HCT116 (cell line): ENCODE results near the gene BAIAP2. TPM values are rescaled to one million over a fixed set of nuclear protein-coding genes. Genes with fewer than 3 reads are reported as not detected.

Experiments used
- ATAC-seq: fragments of 200-7000 bp; cut with Tn5 transposase; 2 replicates; pipeline ENCODE4 v1.9.1; 2020; ENCODE audit warnings: mild to moderate bottlenecking, moderate library complexity
- BruUV-seq: library from RNA; stranded (reverse); fragments of 400-500 nt; replicated peaks from 2 replicates; lab custom pipeline; 2021; lab: Mats Ljungman, UMichigan
- CTCF ChIA-PET: fragments of 300-600 bp; sonication (Branson Sonifier 250); formaldehyde crosslinking; loops from one replicate; lab custom pipeline; 2021; ENCODE audit warnings: antibody characterized with exemption; lab: Charles Lee
- POLR2A ChIA-PET: fragments of 300-600, 350-600 bp; sonication (Branson Sonifier 250); formaldehyde crosslinking; loops from one replicate; lab custom pipeline; 2021; ENCODE audit warnings: antibody characterized with exemption; lab: Charles Lee
- RAD21 ChIA-PET, 2 experiments: fragments of 300-600 bp; sonication (Branson Sonifier 250); formaldehyde crosslinking; loops; one replicate each; lab custom pipeline; 2023; ENCODE audit warnings: low total read pairs in 2 of 2; ENCODE audit not compliant: uncharacterized antibody in 2 of 2, unreplicated experiment in 2 of 2, low non-redundant PET in 1 of 2; lab: Charles Lee
- DNase-seq: peaks from one replicate; pipeline ENCODE4 v3.0.0-alpha.2; 2010; ENCODE audit warnings: low read depth, low spot score
- H2AFZ ChIP-seq: fragments of 200-600 bp; shearing (Covaris generic), sonication (generic); 2 replicates; pipeline ENCODE4 v1.6.1; 2017; ENCODE audit warnings: low read depth, mixed run types, mixed read lengths, antibody characterized with exemption, low read length; ENCODE audit not compliant: poor library complexity, severe bottlenecking
- H3K27ac ChIP-seq: 2 replicates; pipeline ENCODE4 v1.5.1; 2012; ENCODE audit warnings: low read depth, low read length
- H3K27me3 ChIP-seq: fragments of 200-600 bp; sonication (generic); 2 replicates; pipeline ENCODE4 v1.6.1; 2016; ENCODE audit warnings: mixed run types, low read length, mixed read lengths; ENCODE audit not compliant: insufficient read depth
- H3K36me3 ChIP-seq, 2 experiments: fragments of 200-500 bp in 1 of 2; fragments of 200-600 bp in 1 of 2; sonication (Bioruptor generic) in 1 of 2; sonication (generic) in 1 of 2; 2 replicates each; pipeline versions ENCODE4 v1.5.1 to v1.6.1; 2014 to 2016; ENCODE audit warnings: low read length in 2 of 2, inconsistent platforms in 1 of 2, mixed read lengths in 1 of 2, mixed run types in 1 of 2; ENCODE audit not compliant: insufficient read depth in 2 of 2, control insufficient read depth in 1 of 2
- H3K4me1 ChIP-seq, 2 experiments: fragments of 200-600 bp in 1 of 2; sonication (generic) in 1 of 2; 2 replicates each; pipeline versions ENCODE4 v1.5.1 to v1.6.1; 2012 to 2017; ENCODE audit warnings: low read length in 2 of 2, inconsistent platforms in 1 of 2, mild to moderate bottlenecking in 1 of 2, mixed read lengths in 1 of 2, mixed run types in 1 of 2, moderate library complexity in 1 of 2; ENCODE audit not compliant: insufficient read depth in 2 of 2, control insufficient read depth in 1 of 2
- H3K4me2 ChIP-seq: fragments of 200-600 bp; sonication (generic); 2 replicates; pipeline ENCODE4 v1.6.1; 2017; ENCODE audit warnings: mixed run types, low read length, mixed read lengths
- H3K4me3 ChIP-seq, 2 experiments: fragments of 200-600 bp in 1 of 2; sonication (generic) in 1 of 2; replicated peaks in 1 of 2; 2 replicates each; pipeline ENCODE4 v1.5.1; 2011 to 2016; ENCODE audit warnings: low read length in 2 of 2, control low read depth in 1 of 2, low read depth in 1 of 2, mild to moderate bottlenecking in 1 of 2, mixed read lengths in 1 of 2, mixed run types in 1 of 2
- H3K79me2 ChIP-seq: fragments of 200-600 bp; sonication (generic); 2 replicates; pipeline ENCODE4 v1.6.1; 2017; ENCODE audit warnings: mild to moderate bottlenecking, mixed run types, low read length, moderate library complexity, mixed read lengths; ENCODE audit not compliant: insufficient read depth
- H3K9ac ChIP-seq: fragments of 200-600 bp; sonication (generic); 2 replicates; pipeline ENCODE4 v1.6.1; 2016; ENCODE audit warnings: low read length, mixed read lengths
- H3K9me2 ChIP-seq: fragments of 200-600 bp; sonication (generic), shearing (Covaris generic); 2 replicates; pipeline ENCODE4 v1.6.1; 2017; ENCODE audit warnings: mixed run types, mild to moderate bottlenecking, moderate library complexity; ENCODE audit not compliant: insufficient read depth
- H3K9me3 ChIP-seq, 2 experiments: fragments of 200-500 bp in 1 of 2; fragments of 200-600 bp in 1 of 2; sonication (Bioruptor generic) in 1 of 2; sonication (generic) in 1 of 2; 2 replicates each; pipeline ENCODE4 v1.6.1; 2014 to 2017; ENCODE audit warnings: low read length in 2 of 2, mixed read lengths in 2 of 2, inconsistent platforms in 1 of 2, low read depth in 1 of 2, mild to moderate bottlenecking in 1 of 2, mixed run types in 1 of 2, moderate library complexity in 1 of 2; ENCODE audit not compliant: control insufficient read depth in 1 of 2, insufficient read depth in 1 of 2
- H4K20me1 ChIP-seq: fragments of 200-600 bp; sonication (generic), shearing (Covaris generic); 2 replicates; pipeline ENCODE4 v1.6.1; 2017; ENCODE audit warnings: mixed run types, mild to moderate bottlenecking, moderate library complexity; ENCODE audit not compliant: insufficient read depth
- ATF3 ChIP-seq: IDR thresholded peaks from 2 replicates; pipeline ENCODE4 v1.6.1; 2012
- CBX3 ChIP-seq: IDR thresholded peaks from 2 replicates; pipeline ENCODE4 v1.6.1; 2012; ENCODE audit warnings: low read depth
- CEBPB ChIP-seq: IDR thresholded peaks from 2 replicates; pipeline ENCODE4 v1.6.1; 2012; ENCODE audit warnings: low read depth
- CTCF ChIP-seq, 3 experiments: fragments of 200-600 bp in 1 of 3; sonication (generic) in 1 of 3; IDR thresholded peaks in 2 of 3; conservative IDR thresholded peaks in 1 of 3; 2 replicates each; pipeline ENCODE4 v1.5.1; 2012 to 2017; ENCODE audit warnings: low read depth in 2 of 3, low read length in 2 of 3, antibody characterized with exemption in 1 of 3, borderline replicate concordance in 1 of 3, control low read depth in 1 of 3, mild to moderate bottlenecking in 1 of 3, mixed read lengths in 1 of 3, mixed run types in 1 of 3, moderate library complexity in 1 of 3; ENCODE audit not compliant: insufficient read depth in 1 of 3
- EGR1 ChIP-seq: IDR thresholded peaks from 2 replicates; pipeline ENCODE4 v1.6.1; 2012; ENCODE audit warnings: low read depth
- ELF1 ChIP-seq: IDR thresholded peaks from 2 replicates; pipeline ENCODE4 v1.6.1; 2012; ENCODE audit warnings: low read depth, borderline replicate concordance
- EZH2 ChIP-seq: fragments of 200-600 bp; sonication (generic); IDR thresholded peaks from 2 replicates; pipeline ENCODE4 v1.6.1; 2017; ENCODE audit warnings: antibody characterized with exemption, mixed run types
- EZH2phosphoT487 ChIP-seq: fragments of 200-600 bp; IDR thresholded peaks from 2 replicates; pipeline ENCODE4 v1.6.1; 2018; ENCODE audit warnings: antibody characterized with exemption, borderline replicate concordance
- FOSL1 ChIP-seq: IDR thresholded peaks from 2 replicates; pipeline ENCODE4 v1.6.1; 2012; ENCODE audit warnings: low read depth
- JUND ChIP-seq: IDR thresholded peaks from 2 replicates; pipeline ENCODE4 v1.6.1; 2012
- POLR2A ChIP-seq: IDR thresholded peaks from 2 replicates; pipeline ENCODE4 v1.7.0; 2011; ENCODE audit warnings: borderline replicate concordance; ENCODE audit not compliant: insufficient read depth, insufficient read length; ENCODE audit errors: extremely low read depth
- POLR2AphosphoS5 ChIP-seq: IDR thresholded peaks from 2 replicates; pipeline ENCODE4 v1.6.1; 2011; ENCODE audit warnings: mild to moderate bottlenecking, low read depth, low read length, moderate library complexity
- REST ChIP-seq: IDR thresholded peaks from 2 replicates; pipeline ENCODE4 v1.6.1; 2012; ENCODE audit warnings: low read depth
- SIN3A ChIP-seq: IDR thresholded peaks from 2 replicates; pipeline ENCODE4 v1.6.1; 2012; ENCODE audit warnings: low read depth
- SP1 ChIP-seq: IDR thresholded peaks from 2 replicates; pipeline ENCODE4 v1.6.1; 2012; ENCODE audit warnings: low read depth
- SRF ChIP-seq: IDR thresholded peaks from 2 replicates; pipeline ENCODE4 v1.6.1; 2012; ENCODE audit warnings: low read depth
- TCF7L2 ChIP-seq: IDR thresholded peaks from 2 replicates; pipeline ENCODE4 v1.7.0; 2011; ENCODE audit warnings: borderline replicate concordance, inconsistent platforms; ENCODE audit not compliant: insufficient read depth, insufficient read length; ENCODE audit errors: extremely low read depth
- YY1 ChIP-seq: IDR thresholded peaks from 2 replicates; pipeline ENCODE4 v1.6.1; 2011; ENCODE audit warnings: low read length, low read depth, moderate library complexity, mild to moderate bottlenecking; ENCODE audit not compliant: insufficient replicate concordance; ENCODE audit errors: extremely low read depth
- ZBTB33 ChIP-seq: IDR thresholded peaks from 2 replicates; pipeline ENCODE4 v1.6.1; 2011; ENCODE audit warnings: mild to moderate bottlenecking, low read length, moderate library complexity; ENCODE audit not compliant: insufficient replicate concordance; ENCODE audit errors: extremely low read depth
- ZFX ChIP-seq: fragments of 450-650 bp; IDR thresholded peaks from 2 replicates; pipeline ENCODE4 v1.6.1; 2017
- ZNF274 ChIP-seq: fragments of 200-500 bp; sonication (Bioruptor generic); IDR thresholded peaks from 2 replicates; pipeline ENCODE4 v1.6.1; 2014; ENCODE audit warnings: mild to moderate bottlenecking, low read depth, low read length, inconsistent platforms
- intact Hi-C: fragments of 100-400 bp; cut with micrococcal nuclease; formaldehyde crosslinking; loops from 2 replicates; pipeline ENCODE4 v1.10.0; 2022
- total RNA-seq: library from RNA; stranded (reverse); gene quantifications from one replicate; pipeline ENCODE4 v1.2.1, GENCODE V29; 2021; ENCODE audit not compliant: unreplicated experiment

Gene BAIAP2
- total RNA-seq, 1 experiment from 2014 or later, result 105 TPM

- H3K27ac ChIP-seq, result peak within 1 kb of the TSS; percentile 88
- peak within 1 kb of the TSS; percentile 98 for H2AFZ ChIP-seq
- peak; percentile 56 for ATAC-seq
- H3K4me1 ChIP-seq, result peaks cover 29 to 46% of the 10 kb centered on the region in 2 experiments
- no peaks in the 10 kb centered on the region for H3K9me3 ChIP-seq
- peaks cover 4 to 12% of the 10 kb centered on the region in 2 experiments; a peak in 3 of 4 replicates for H3K36me3 ChIP-seq
- CTCF ChIA-PET, result interaction anchor here (0.9 to 1.8 kb wide), 3 partner anchors 10 to 565 kb away, joined by 3 to 4 read pairs (median 3); no protein-coding TSS in a partner anchor
- no TSS peak for BruUV-seq
- H3K9ac ChIP-seq, result peak within 1 kb of the TSS; percentile 77
- intact Hi-C loops, result loop anchor here (1.0 kb wide), 1 partner anchor 110 kb away; no protein-coding TSS in a partner anchor
- H3K79me2 ChIP-seq, result peaks cover 9% of the 10 kb centered on the region; the same call in 1 of the 2 replicates
- POLR2A ChIA-PET, result interaction anchor here (0.9 to 2.0 kb wide), 2 partner anchors 125 to 248 kb away, joined by 4 read pairs; partner anchors contain the start of genes NDUFAF8 and TEPSIN
- H3K4me2 ChIP-seq, result peak within 1 kb of the TSS; percentile 92
- peak; percentile 76 for DNase-seq
- RAD21 ChIA-PET, result no interaction called here
- no peaks in the 10 kb centered on the region for H4K20me1 ChIP-seq
- H3K27me3 ChIP-seq, result no peaks in the 10 kb centered on the region
- H3K9me2 ChIP-seq, result no peaks in the 10 kb centered on the region
- peak within 1 kb of the TSS; percentile 80 to 92 for H3K4me3 ChIP-seq
- TF ChIP-seq SRF (no peak), CBX3 (no peak), YY1 (peak; percentile 84), CTCF (IDR thresholded peaks at IDR 0.05 in 2 of 3, conservative IDR thresholded peaks at IDR 0.05 in 1 of 3; ENCODE audit: borderline replicate concordance in 1 of 3, insufficient read depth in 1 of 3, low read depth in 2 of 3, low read length in 2 of 3) (no peak; a peak in 1 of 6 replicates), EZH2phosphoT487 (no peak), POLR2AphosphoS5 (peak; percentile 68), SIN3A (no peak), POLR2A (peak; percentile 31), EZH2 (no peak), JUND (no peak), CEBPB (no peak), ATF3 (no peak), TCF7L2 (peak; percentile 69), ZBTB33 (peak; percentile 95), SP1 (no peak), ZFX (peak; percentile 93; the same call in 1 of the 2 replicates), ZNF274 (no peak), REST (no peak), FOSL1 (no peak), ELF1 (no peak), EGR1 (no peak)
Measured at GRCh38 chr17:80991645-80992076, 43.3 kb upstream of the BAIAP2 start, which contains the start of gene CHMP6. Gene CHMP6 (plus strand): TSS chr17:80991841. CDS start chr17:80991919, 78 bp downstream.
